ENCODE data around the gene DIRAS2. TPM values are rescaled to one million over a fixed set of nuclear protein-coding genes. Genes with fewer than 3 reads are reported as not detected.

Gene DIRAS2
- total and polyA plus RNA-seq, 2 experiments from 2014 or later: 0.16 to 1.2 TPM

- no peaks in the 10 kb centered on the region for H3K9me3 ChIP-seq (ENCODE audit: low read depth)
- no peaks in the 10 kb centered on the region for H3K36me3 ChIP-seq
- H3K27me3 ChIP-seq: no peaks in the 10 kb centered on the region
- H3K4me3 ChIP-seq: no peak overlapping the region
- TF ChIP-seq CTCF (IDR thresholded peaks at IDR 0.05; ENCODE audit: low read depth, low read length): no peak
- no peaks in the 10 kb centered on the region for H3K4me1 ChIP-seq (ENCODE audit: low read depth)
- no peak overlapping the region for H3K27ac ChIP-seq
- no peak for DNase-seq (ENCODE audit: low read depth in 1 of 2, low spot score in 1 of 2)
These were observed 64.4 kb downstream of the DIRAS2 start for GRCh38 chr9:90578126-90578815.

GRCh38 chr9:90569511-90569910 is 73.1 kb downstream of the DIRAS2 start:
- no peaks in the 10 kb centered on the region for H3K9me3 ChIP-seq (ENCODE audit: low read depth)
- no peaks in the 10 kb centered on the region for H3K27me3 ChIP-seq
- H3K36me3 ChIP-seq: no peaks in the 10 kb centered on the region
- no peak for TF ChIP-seq CTCF (IDR thresholded peaks at IDR 0.05; ENCODE audit: low read depth, low read length)
- H3K4me3 ChIP-seq: no peak overlapping the region
- no peaks in the 10 kb centered on the region for H3K4me1 ChIP-seq (ENCODE audit: low read depth)
- no peak overlapping the region for H3K27ac ChIP-seq
- DNase-seq (ENCODE audit: low read depth in 1 of 2, low spot score in 1 of 2): no peak

DNA sequence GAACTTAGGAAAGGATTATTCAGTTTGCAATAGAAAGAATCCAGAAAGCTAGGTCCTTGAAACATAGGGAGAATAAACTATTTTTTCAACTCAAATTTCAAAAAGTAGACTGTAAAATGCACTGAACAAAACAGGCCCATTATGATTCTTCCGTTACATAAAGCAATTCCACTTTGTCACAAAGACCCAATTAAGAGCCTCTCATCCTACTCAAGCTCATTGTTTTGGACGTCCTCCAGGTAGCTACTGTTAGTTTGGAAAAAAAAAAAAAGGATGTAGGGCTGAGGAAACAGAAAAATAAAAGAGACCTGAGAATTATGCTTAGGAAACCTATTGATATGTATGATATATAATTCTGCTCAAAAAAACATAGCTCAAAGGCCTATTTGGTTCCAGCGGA is 74.0 kb downstream of the DIRAS2 start:
- Histone ChIP-seq H3K4me3 (no peak overlapping the region), H3K27ac (no peak overlapping the region), H3K9me3 (ENCODE audit: low read depth) (no peaks in the 10 kb centered on the region), H3K36me3 (no peaks in the 10 kb centered on the region), H3K4me1 (ENCODE audit: low read depth) (no peaks in the 10 kb centered on the region), H3K27me3 (no peaks in the 10 kb centered on the region)
- no peak for TF ChIP-seq CTCF (IDR thresholded peaks at IDR 0.05; ENCODE audit: low read depth, low read length)
- no peak for DNase-seq (ENCODE audit: low read depth in 1 of 2, low spot score in 1 of 2)

DNA sequence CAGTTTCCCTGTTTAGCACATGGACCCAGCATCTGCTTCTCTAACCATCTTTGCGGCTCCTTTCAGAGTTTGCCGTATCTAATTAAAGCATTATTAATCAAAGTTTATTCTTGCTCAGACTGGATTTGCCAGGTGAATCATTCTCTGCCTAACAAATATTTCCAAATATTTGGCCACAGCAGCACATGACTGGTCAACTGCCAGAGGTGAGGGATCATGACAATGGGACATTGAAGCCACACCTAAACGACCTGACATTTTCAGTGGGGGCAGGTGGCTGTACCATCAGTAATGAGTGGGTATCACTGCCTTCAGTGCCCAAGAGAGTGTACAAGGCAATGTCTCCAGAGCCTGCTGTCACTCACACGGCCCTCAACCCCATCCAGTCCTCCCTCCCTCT is 80.4 kb downstream of the DIRAS2 start:
- Histone ChIP-seq H3K9me3 (ENCODE audit: low read depth) (no peaks in the 10 kb centered on the region), H3K27ac (no peak overlapping the region), H3K4me1 (ENCODE audit: low read depth) (no peaks in the 10 kb centered on the region), H3K27me3 (no peaks in the 10 kb centered on the region), H3K4me3 (no peak overlapping the region), H3K36me3 (no peaks in the 10 kb centered on the region)
- DNase-seq (ENCODE audit: low read depth in 1 of 2, low spot score in 1 of 2): no peak
- no peak for TF ChIP-seq CTCF (IDR thresholded peaks at IDR 0.05; ENCODE audit: low read depth, low read length)

Other genes starting within 250 kb of the DIRAS2 start
- gene SYK, start 159.0 kb upstream of the DIRAS2 start, total RNA-seq: not detected in 2 replicates
- gene SYK, start 159.0 kb upstream of the DIRAS2 start, polyA plus RNA-seq: 0.04 TPM in 1 of 2 replicates, not detected in the other